Endothelial cell of umbilical vein (primary cell): ENCODE measurements around the gene RNF175.

ENCODE experiments used
- EZH2 ChIP-seq: IDR thresholded peaks from 2 replicates; pipeline ENCODE4 v1.6.1; 2012; ENCODE audit warnings: borderline replicate concordance, low read depth, mild to moderate bottlenecking, moderate library complexity, low read length, inconsistent platforms; ENCODE audit not compliant: severe bottlenecking
- MYC ChIP-seq: IDR thresholded peaks from one replicate; pipeline ENCODE4 v1.6.1; 2011; ENCODE audit warnings: mild to moderate bottlenecking, low read depth, low read length
- POLR2A ChIP-seq: IDR thresholded peaks from 2 replicates; pipeline ENCODE4 v1.6.1; 2012; ENCODE audit warnings: low read depth, mild to moderate bottlenecking, control low read depth, low read length
- POLR2AphosphoS5 ChIP-seq: IDR thresholded peaks from 2 replicates; pipeline ENCODE4 v1.6.1; 2012; ENCODE audit warnings: low read depth, mild to moderate bottlenecking, control low read depth, low read length, moderate library complexity; ENCODE audit not compliant: insufficient read depth
- TF ChIP-seq, protein P1 (sequence below), 2 donors: IDR thresholded peaks; 1 replicate in 1 of 2; 2 replicates in 1 of 2; pipeline ENCODE4 v1.5.1; 2011; ENCODE audit warnings: low read length in 2 of 2, mild to moderate bottlenecking in 2 of 2, moderate library complexity in 2 of 2, control low read depth in 1 of 2, inconsistent platforms in 1 of 2, low read depth in 1 of 2; ENCODE audit not compliant: insufficient read depth in 1 of 2; ENCODE audit errors: extremely low read depth in 1 of 2
- TF ChIP-seq, protein P2 (sequence below): IDR thresholded peaks from 2 replicates; pipeline ENCODE4 v1.6.1; 2011; ENCODE audit not compliant: insufficient read depth, insufficient read length

DNA sequence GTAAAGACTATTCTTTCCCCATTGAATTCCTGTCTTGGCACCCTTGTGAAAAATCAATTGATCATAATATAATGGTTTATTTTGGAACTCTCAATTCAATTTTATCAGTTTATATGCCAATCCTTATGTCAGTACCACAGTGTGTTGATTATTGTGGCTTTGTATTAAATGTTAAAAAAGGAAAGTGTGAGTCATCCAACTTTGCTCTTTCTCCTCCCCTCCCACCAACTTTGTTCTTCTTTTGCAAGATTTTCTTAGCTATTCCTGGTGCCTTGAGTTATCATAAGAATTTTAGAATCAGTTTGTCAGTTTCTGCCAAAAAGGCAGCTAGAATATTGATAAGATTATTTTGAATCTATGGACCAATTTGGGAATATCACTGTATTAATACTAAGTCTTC lies 11.2 kb upstream of the RNF175 start:
- TF ChIP-seq, protein P1, sequence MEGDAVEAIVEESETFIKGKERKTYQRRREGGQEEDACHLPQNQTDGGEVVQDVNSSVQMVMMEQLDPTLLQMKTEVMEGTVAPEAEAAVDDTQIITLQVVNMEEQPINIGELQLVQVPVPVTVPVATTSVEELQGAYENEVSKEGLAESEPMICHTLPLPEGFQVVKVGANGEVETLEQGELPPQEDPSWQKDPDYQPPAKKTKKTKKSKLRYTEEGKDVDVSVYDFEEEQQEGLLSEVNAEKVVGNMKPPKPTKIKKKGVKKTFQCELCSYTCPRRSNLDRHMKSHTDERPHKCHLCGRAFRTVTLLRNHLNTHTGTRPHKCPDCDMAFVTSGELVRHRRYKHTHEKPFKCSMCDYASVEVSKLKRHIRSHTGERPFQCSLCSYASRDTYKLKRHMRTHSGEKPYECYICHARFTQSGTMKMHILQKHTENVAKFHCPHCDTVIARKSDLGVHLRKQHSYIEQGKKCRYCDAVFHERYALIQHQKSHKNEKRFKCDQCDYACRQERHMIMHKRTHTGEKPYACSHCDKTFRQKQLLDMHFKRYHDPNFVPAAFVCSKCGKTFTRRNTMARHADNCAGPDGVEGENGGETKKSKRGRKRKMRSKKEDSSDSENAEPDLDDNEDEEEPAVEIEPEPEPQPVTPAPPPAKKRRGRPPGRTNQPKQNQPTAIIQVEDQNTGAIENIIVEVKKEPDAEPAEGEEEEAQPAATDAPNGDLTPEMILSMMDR (IDR thresholded peaks at IDR 0.05; ENCODE audit: extremely low read depth in 1 of 2, insufficient read depth in 1 of 2, low read depth in 1 of 2, low read length in 2 of 2), result no peak
- TF ChIP-seq, protein P2, sequence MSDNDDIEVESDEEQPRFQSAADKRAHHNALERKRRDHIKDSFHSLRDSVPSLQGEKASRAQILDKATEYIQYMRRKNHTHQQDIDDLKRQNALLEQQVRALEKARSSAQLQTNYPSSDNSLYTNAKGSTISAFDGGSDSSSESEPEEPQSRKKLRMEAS, result no peak
- TF ChIP-seq EZH2 (no peak), POLR2A (no peak), POLR2AphosphoS5 (no peak), MYC (no peak)
